Lower leg skin (tissue), 4 donors: ENCODE data around the gene ADGRD1. TPM values are rescaled to one million over a fixed set of nuclear protein-coding genes. Genes with fewer than 3 reads are reported as not detected.
A peak's percentile ranks its signal among the peaks of the same experiment; 100 is the strongest.

ENCODE experiments used
- DNase-seq, 2 donors: peaks; one replicate each; pipeline ENCODE4 v3.0.0-alpha.2; 2019; ENCODE audit warnings: low spot score in 2 of 2
- H3K4me3 ChIP-seq: fragments of 200-600 bp; sonication (generic); 2 replicates; pipeline ENCODE4 v1.5.1; 2017; ENCODE audit warnings: mild to moderate bottlenecking, low read depth; ENCODE audit not compliant: poor library complexity, severe bottlenecking
- POLR2A ChIP-seq, 2 donors: fragments of 450-650 bp; IDR thresholded peaks; one replicate each; pipeline ENCODE4 v1.6.1; 2016 to 2017; ENCODE audit warnings: antibody characterized with exemption in 2 of 2, mild to moderate bottlenecking in 1 of 2, moderate library complexity in 1 of 2
- WGBS, 2 donors: methylation state at CpG; one replicate each; pipeline ENCODE4 v1.1.5; 2018; 5-methylcytosine and 5-hydroxymethylcytosine counted together
- intact Hi-C: fragments of 100-400 bp; cut with DNase I; formaldehyde crosslinking; loops from one replicate; pipeline ENCODE4 v1.15.0; 2023; ENCODE audit warnings: low total_unique reads
- total RNA-seq, 4 donors: library from RNA; depleted of rRNA; stranded (reverse); fragments of >200 nt; gene quantifications; one replicate each; pipeline ENCODE4 v1.1.0, GENCODE V29; 2016
- TF ChIP-seq, protein P1 (sequence below), 3 donors: fragments of 450-650 bp; IDR thresholded peaks; one replicate each; pipeline ENCODE4 v1.5.1; 2016; ENCODE audit warnings: antibody characterized with exemption in 3 of 3, mild to moderate bottlenecking in 3 of 3, moderate library complexity in 2 of 3

Gene ADGRD1
- total RNA-seq, 4 donors from 2014 or later = 8.3 to 11.6 (median 8.9) TPM

DNA sequence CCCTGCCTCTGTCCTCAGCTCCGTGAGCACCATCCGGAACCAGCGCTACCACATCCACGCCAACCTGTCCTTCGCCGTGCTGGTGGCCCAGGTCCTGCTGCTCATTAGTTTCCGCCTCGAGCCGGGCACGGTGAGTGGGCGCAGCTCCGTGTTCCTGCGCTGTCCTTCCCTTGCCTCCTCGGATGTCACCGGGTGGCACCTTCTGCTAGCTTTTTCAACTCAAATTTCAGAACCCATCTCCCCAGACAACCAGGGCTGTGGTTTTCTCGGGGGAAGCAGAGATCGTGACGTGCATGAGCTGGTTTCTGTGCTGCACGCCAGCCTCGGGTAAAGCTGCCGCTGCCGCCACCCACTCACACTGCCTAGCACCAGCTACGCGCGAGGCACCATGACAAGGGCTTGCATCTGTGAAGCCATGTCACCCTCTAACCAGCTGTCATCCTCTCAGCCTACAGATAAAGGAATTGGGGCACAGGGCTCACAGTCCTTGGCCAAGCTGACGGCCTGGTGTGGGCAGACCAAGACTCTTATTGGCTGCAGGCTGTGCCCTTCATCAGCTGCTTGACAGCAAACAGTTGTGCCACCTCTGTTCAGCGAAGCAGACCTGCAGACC, 152.1 kb downstream of the ADGRD1 start:
- no peak overlapping the region for H3K4me3 ChIP-seq
- peak in 1 of 2 donors; percentile 84 for DNase-seq
- TF ChIP-seq, protein P1, sequence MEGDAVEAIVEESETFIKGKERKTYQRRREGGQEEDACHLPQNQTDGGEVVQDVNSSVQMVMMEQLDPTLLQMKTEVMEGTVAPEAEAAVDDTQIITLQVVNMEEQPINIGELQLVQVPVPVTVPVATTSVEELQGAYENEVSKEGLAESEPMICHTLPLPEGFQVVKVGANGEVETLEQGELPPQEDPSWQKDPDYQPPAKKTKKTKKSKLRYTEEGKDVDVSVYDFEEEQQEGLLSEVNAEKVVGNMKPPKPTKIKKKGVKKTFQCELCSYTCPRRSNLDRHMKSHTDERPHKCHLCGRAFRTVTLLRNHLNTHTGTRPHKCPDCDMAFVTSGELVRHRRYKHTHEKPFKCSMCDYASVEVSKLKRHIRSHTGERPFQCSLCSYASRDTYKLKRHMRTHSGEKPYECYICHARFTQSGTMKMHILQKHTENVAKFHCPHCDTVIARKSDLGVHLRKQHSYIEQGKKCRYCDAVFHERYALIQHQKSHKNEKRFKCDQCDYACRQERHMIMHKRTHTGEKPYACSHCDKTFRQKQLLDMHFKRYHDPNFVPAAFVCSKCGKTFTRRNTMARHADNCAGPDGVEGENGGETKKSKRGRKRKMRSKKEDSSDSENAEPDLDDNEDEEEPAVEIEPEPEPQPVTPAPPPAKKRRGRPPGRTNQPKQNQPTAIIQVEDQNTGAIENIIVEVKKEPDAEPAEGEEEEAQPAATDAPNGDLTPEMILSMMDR (IDR thresholded peaks at IDR 0.05) = no peak
- no peak for TF ChIP-seq POLR2A (IDR thresholded peaks at IDR 0.05)
- intact Hi-C loops = no loop called here
- WGBS, 2 donors = 74 to 79% methylated on average over 27 of the region's 27 CpGs

DNA sequence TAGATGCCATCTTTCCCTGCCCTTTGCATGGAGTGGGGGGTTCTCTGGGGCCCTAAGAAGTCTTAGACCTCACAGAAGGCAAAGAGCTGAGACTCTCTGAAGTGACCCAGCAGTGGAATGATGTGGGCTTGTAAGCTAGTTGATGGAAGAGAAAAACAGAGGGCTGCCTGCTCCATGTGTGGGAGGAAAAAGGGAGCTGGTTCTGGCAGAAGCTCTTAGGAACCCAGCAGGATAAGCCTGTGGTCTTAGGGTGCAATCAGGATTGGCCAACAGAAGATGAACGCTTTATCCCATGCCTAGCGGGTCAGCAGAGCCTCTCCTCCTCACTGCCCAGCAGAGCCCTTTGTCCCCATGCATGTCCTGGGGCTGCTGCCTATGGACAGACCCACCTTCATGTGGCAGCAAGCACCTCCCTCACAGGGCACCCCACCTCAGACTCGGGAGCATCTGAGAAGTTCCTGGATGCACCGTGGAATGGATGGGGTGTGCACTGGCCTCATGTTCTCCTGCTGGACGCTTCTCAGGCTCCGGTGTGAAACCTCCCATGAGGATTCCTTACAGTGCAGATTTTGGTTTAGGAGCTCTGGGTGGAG, 152.7 kb downstream of the ADGRD1 start:
- intact Hi-C loops = no loop called here
- DNase-seq = peak in 1 of 2 donors; percentile 70
- TF ChIP-seq, protein P1 (IDR thresholded peaks at IDR 0.05) = no peak
- TF ChIP-seq POLR2A (IDR thresholded peaks at IDR 0.05) = no peak
- no peak overlapping the region for H3K4me3 ChIP-seq
- 86 to 87% methylated on average over 6 of the region's 6 CpGs for WGBS, 2 donors

DNA sequence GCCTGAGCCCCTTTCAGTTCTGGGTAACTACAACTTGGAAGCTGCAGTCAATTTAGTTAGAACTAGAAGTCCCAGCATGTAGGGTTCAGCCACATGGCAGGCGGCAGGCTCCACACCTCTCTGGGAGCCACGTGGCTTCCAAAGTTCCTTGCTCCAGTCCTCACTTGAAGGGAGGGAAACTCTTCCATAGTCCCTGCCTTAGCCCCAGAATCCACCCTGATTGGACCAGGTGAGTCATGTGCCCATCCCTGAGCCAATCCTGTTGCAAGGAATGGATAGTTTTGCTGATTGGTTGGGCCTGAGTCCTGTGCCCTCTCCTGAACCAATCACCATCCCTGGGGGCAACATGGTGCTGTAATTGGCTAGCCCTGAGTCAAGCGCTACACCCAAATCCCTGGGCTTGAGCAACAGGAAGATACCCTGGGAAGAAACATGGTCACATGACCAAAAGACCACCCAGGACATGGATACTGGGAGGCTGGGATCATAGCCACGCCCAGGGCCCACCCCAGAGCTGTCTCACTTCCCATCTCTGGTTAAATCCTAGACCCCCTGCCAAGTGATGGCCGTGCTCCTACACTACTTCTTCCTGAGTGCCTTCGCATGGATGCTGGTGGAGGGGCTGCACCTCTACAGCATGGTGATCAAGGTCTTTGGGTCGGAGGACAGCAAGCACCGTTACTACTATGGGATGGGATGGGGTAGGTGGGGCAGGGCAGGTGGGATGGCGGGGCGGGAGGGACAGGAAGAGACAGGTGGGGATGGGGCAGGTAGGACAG, 154.7 kb downstream of the ADGRD1 start:
- DNase-seq = no peak
- intact Hi-C loops = no loop called here
- TF ChIP-seq, protein P1 (IDR thresholded peaks at IDR 0.05) = no peak
- no peak for TF ChIP-seq POLR2A (IDR thresholded peaks at IDR 0.05)
- H3K4me3 ChIP-seq = no peak overlapping the region
- WGBS, 2 donors = 91 to 94% methylated on average over 10 of the region's 10 CpGs

DNA sequence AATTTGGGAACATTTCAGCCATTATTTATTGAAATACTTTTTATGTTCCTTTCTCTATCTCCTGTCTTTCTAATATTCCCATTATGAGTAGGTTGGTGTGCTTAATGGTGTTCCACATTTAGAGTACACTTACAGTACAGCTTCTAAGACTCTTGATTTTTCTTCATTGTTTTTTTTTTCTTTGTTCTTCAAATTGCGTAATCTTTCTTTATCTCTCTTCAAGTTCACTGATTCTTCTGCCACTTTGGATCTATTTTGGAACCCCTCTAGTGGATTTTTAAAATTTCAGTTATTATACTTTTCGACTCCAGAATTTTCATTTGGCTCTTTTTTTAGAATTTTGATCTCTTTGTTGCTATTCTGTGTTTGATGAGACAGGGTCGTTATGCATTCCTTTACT, 157.7 kb downstream of the ADGRD1 start:
- TF ChIP-seq POLR2A (IDR thresholded peaks at IDR 0.05) = no peak
- TF ChIP-seq, protein P1 (IDR thresholded peaks at IDR 0.05) = no peak
- WGBS, 2 donors = 74 to 87% methylated on average over 3 of the region's 3 CpGs
- no peak for DNase-seq
- no peak overlapping the region for H3K4me3 ChIP-seq
- intact Hi-C loops = no loop called here

DNA sequence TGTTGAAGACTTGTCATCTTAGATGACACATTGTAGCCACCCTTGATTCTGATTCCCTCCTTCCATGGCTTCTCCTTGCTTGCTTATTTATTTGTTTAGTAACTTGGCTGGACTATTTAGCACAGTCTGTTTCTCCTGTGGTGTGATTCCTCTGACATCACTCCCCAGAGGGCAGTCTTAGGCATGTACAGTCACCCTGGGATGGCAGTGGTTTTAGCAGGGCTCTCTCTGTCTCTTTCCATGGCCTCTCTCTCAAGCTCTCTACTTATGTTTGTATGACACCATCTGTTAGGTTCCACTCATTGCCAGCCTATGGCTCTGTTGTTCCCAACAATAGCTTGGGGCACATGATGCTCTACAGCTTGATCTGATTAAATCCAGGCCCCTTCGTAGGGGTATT, 158.3 kb downstream of the ADGRD1 start:
- intact Hi-C loops = no loop called here
- 58 to 65% methylated on average over 1 of the region's 1 CpG for WGBS, 2 donors
- no peak for DNase-seq
- no peak overlapping the region for H3K4me3 ChIP-seq
- no peak for TF ChIP-seq POLR2A (IDR thresholded peaks at IDR 0.05)
- TF ChIP-seq, protein P1 (IDR thresholded peaks at IDR 0.05) = no peak
